HG03342 (cell line): ENCODE data around the gene ECE1.

Source experiments
- ATAC-seq: cut with Tn5 transposase; IDR thresholded peaks from one replicate; pipeline ENCODE4 v1.9.1; 2021; ENCODE audit warnings: mild to moderate bottlenecking, moderate library complexity; ENCODE audit not compliant: unreplicated experiment

ECE1 gene

GRCh38 chr1:21325731-21326387, 35.6 kb upstream of the ECE1 start:
- no peak for ATAC-seq

- no peak for ATAC-seq
Observed at GRCh38 chr1:21325231-21325718, 35.0 kb upstream of the ECE1 start.

DNA sequence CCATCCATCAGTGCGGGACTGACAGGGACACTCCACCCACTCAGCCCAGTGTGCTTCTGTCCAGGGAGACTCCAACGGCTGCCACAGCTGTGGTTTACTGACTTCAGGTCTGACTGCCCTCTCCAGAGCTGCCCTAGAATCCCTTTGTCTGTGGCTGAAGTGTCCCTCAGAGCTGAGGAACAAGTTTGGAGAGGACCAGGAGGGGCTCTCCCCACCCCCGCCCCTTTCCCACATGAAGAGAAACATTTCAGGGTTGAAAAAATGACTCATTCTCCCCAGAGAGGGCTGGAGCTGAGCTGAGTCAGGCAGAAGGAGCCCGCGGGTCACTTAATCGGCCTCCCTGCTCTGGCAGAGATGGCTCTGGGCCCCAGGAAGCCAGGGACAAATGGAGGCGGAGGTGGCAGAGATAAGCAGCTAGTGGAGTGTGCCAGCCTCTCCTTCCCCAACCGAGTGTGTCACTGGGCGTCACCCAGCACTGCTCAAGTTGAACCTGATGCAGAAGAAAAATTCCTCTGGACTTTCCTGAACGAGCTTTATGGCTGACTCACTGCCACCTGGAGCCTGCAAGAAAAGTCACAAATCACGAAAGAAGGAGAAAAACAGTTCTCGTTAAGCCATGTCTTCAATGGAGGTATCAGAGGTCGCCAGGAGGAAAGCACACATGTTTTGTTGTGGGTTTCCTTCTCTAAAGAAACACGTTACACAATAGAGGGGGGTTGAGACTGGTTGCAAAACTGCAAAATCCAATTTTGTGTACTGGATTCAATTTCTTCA, 34.3 kb upstream of the ECE1 start:
- ATAC-seq = no peak

DNA sequence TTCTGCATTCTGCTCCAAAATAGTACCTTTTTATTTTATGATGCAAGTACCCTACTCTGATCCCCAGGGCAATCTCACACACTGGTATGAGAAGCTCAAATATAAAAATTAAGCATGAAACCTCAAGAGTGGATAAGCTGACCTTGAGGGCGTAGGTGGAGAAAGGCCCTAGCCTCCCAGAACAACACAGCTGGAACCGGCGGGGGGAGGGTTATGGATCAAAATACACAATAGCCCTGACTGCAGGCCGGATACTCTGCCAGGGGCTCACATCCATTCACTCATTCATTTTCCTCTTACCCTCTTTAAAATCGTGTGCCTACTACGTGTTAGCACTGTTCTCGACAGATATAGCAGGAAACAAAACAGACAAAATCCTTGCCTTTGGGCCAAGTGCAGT, 32.8 kb upstream of the ECE1 start:
- no peak for ATAC-seq

- no peak for ATAC-seq
Observed at GRCh38 chr1:21322681-21323016, 32.4 kb upstream of the ECE1 start.

DNA sequence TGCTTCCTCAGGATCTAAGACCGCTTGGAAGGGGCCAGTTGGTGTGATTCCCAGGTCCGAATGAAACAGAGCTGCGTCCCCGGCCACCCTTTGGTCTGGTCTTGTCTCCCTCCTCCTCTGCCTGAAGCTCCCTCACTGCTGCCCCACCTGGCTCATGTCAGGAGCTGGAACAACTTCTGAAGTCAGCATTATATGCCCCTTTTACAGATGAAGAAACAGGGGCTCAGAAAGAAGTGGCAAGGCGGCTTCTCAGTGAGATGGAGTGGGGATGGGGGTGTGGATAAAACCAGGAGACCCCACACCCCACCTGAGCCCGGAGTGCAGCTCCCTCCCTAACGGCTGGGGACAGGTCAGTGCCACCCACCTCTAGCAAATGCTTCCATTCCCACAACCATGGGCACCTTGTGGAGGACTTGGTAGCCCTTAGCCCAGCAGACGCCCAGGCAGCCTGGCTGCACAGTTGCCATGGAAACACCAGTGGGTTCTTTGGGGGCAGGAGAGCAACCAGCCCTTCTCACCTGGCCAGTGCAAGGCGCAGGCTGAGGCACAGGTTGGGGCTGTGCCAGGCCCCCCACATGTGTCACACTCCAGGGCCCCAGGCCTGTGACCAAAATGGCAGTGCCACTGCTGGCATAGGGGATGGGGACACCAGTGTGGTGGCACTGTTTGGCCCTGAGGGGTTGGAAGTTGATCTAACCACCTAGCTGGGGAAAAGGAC, 31.9 kb upstream of the ECE1 start:
- no peak for ATAC-seq

GRCh38 chr1:21320410-21321108, 30.3 kb upstream of the ECE1 start:
- ATAC-seq = no peak

DNA sequence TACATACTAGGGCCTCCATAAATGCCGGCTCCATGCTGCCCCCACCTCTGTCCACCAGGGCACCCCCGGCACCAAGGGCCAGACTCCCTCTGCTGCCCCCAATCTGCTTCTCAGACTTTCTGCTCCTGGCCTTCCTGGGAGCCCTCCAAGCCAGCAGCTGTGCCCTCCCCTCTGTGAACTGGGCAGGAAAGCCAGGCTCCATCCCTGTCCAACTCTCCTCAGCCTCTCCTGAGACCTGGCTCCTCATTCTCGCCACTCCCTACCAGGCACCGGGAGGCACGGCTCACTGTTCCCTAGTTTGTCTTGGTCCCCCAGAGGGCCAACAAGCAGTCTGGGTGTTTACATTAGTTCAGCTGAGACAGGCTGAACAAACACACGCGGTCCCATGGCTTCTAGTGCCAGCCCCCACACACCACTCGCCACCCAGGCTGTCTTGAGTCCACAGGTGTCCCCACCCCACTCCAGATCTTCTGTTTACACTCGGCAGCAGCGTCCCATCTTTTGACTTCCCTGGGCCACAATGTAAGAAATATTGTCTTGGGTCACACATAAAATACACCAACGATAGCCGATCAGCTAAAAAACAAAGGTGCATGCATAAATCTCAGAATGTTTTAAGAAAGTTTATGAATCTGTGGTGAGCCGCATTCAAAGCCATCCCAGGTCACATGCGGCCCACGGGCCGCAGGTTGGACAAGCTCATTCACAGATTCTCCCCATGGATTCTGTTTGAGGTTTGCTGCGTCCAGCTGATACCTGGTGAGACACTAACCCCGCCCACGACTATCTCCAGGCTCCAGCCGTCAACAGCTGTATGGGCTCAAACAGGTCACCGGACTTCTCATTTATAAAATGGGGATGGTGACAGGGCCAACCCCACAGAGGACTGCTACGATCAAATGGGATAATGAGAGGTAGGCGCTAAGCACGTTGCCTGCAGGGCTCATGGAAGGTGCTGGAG, 29.5 kb upstream of the ECE1 start:
- no peak for ATAC-seq

DNA sequence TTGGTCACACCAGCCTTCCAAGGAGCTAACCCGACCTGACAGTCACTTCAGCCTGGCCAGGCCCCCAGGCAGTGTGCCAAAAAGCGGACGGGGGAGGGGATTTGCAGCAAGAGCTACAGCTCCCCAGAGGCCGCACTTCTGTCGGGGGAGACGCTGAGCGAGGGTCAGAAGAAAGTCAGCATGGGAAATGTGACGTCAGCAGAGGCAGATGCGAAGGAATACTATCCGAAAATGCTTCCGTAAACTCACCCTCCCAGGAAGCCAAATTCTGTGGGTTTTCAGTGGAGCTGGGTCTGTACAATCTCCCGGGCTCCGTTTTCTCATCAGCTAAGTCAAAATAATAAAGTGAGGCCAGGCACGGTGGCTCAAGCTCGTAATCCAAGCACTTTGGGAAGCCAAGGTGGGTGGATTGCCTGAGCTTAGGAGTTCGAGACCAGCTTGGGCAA, 28.5 kb upstream of the ECE1 start:
- no peak for ATAC-seq

- no peak for ATAC-seq
Observed at GRCh38 chr1:21318057-21318713, 27.9 kb upstream of the ECE1 start.

DNA sequence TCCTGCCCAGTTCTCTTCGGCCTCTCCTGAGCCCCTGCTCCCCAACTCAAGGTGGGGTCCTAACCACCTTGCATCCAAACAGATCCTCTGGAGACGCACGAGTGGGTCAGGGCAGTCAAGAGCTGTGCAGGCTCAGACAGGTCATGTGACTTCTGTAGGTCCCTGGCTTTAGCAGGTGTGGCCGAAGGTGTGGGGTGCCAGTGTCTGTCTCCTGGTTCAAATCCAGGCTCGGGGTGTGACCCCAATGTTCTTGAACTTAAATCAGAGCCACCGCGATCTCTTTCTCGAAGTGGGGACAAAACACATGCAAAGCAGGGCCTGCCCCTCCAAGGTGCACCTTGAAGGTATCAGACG, 27.4 kb upstream of the ECE1 start:
- ATAC-seq = no peak

DNA sequence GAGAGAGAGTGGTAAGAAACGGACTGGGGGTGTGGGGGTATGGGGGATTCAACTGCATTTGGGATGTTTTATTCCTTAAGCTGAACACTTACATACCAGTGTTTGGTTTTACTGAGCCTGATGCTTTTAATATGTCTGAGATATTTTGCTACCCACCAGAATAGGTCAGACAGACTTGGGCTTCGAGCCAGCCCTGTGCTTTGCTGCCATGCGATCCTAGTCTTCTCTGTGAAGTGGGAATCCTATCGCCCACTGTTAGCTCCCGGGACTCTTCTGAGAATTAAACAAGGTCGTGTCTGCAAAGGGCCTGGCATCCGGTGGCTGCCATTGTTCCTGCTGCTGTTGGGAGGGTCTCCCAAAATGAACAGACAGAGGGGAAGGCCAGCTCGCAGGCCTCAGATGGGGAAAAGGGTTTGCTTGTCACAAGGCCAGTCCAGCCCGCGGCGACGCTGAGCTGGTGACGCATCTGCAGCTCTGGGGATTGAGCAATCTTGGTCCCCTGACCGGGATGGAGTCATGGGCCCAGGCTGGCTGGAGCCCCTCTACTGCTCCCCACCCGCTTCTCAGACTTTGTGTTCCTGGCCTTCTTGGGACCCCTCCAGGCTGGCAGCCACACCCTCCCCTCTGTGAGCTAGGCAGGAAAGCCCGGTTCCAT, 26.9 kb upstream of the ECE1 start:
- no peak for ATAC-seq

- ATAC-seq = no peak
Observed at GRCh38 chr1:21314743-21315396, 24.6 kb upstream of the ECE1 start.

- ATAC-seq = no peak
Observed at GRCh38 chr1:21313886-21314721, 23.8 kb upstream of the ECE1 start.

GRCh38 chr1:21313203-21313885, 23.1 kb upstream of the ECE1 start:
- no peak for ATAC-seq

DNA sequence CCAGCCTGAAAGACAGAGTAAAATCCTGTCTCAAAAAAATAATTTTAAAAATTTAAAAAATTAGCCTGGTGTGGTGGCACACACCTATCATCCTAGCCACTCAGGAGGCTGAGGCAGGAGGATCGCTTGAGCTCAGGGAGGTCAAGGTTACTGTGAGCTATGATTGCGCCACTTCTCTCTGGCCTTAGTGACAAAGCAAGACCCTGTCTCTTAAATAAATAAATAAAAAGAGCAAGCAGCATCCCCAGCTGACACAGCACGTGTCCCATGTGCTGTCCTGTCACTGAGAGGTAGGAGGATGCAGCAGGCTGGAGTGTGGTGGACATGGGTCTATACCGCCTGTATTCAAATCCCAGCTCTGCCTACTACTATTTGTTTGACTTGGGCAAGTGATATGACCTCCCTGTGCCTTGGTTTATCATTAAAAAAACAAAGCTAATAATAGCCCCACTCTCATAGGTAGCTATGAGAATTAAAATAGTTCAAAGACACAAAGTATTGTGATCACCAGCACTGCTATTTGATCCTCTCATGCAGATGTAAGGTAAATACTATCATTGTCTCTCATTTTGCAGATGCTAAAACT, 22.2 kb upstream of the ECE1 start:
- no peak for ATAC-seq

DNA sequence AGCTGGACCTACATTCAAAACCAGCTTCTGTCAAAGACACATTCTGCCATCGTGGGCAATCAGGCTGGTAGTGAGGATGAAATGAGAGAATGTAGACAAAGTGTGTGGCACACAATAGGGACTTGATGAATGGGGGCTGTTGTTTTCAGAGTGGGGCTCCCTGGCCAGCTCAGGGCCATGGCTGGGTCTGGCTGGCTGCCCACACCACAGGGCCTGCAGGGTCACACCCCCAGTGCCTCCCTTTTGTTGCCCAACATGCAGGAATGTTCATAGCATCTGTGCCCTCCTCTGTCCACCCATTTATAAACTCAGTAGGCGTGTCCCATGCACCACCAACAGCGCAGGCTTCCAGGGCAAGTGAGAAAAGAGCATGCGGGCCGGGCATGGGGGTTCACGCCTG, 20.8 kb upstream of the ECE1 start:
- no peak for ATAC-seq
